AG09319 (cell line): ENCODE measurements around the gene APOBEC2.

ENCODE experiments used
- DNase-seq: peaks from one replicate; pipeline ENCODE4 v3.0.0-alpha.2; 2010; ENCODE audit warnings: low read depth; ENCODE audit errors: extremely low read depth
- TF ChIP-seq, protein P1 (sequence below): IDR thresholded peaks from 2 replicates; pipeline ENCODE4 v1.5.1; 2011; ENCODE audit warnings: low read depth, mild to moderate bottlenecking, inconsistent platforms, low read length, moderate library complexity

Gene APOBEC2

DNA sequence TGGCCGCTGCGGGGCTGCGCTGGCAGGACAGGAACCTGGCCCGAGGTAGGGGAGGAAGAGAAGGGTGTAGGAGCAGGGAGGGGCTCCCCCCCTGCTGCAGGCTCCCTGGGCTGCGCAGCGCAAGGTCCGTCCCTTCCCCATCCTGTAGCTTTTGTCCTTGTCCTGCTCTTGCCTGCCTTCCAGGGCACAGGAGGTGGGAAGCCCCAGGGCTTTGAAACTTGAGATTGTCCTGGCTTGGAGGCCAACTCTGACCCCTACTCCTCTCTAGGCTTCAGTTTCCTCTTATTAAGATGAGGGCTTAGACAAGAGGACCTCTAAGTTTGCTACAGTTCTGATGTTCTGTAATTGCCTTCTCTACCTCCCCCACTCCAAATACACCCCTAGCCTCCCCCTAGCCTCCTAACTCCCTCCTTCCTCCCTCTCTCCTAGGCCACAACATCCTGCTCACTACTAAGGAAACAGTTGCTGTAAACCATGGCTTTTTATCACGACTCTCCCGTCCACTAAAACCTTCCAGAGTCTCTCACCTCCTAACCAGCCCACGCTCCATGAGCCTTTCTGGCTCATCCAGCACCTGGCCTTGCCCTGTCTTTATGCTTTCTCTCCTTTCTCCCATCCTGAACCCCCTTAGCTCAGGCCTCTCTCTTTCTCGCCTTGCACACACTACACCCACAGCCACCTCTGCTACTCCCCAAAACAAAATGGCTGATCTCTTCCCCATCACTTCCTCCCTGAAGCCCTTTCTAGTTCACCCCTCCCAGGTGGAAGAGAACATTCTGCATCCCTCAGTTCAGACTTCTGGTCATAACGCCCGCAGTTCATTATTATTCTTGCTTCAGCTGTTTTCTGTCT, 24.2 kb upstream of the APOBEC2 start:
- TF ChIP-seq, protein P1, sequence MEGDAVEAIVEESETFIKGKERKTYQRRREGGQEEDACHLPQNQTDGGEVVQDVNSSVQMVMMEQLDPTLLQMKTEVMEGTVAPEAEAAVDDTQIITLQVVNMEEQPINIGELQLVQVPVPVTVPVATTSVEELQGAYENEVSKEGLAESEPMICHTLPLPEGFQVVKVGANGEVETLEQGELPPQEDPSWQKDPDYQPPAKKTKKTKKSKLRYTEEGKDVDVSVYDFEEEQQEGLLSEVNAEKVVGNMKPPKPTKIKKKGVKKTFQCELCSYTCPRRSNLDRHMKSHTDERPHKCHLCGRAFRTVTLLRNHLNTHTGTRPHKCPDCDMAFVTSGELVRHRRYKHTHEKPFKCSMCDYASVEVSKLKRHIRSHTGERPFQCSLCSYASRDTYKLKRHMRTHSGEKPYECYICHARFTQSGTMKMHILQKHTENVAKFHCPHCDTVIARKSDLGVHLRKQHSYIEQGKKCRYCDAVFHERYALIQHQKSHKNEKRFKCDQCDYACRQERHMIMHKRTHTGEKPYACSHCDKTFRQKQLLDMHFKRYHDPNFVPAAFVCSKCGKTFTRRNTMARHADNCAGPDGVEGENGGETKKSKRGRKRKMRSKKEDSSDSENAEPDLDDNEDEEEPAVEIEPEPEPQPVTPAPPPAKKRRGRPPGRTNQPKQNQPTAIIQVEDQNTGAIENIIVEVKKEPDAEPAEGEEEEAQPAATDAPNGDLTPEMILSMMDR, result no peak
- DNase-seq, result no peak

DNA sequence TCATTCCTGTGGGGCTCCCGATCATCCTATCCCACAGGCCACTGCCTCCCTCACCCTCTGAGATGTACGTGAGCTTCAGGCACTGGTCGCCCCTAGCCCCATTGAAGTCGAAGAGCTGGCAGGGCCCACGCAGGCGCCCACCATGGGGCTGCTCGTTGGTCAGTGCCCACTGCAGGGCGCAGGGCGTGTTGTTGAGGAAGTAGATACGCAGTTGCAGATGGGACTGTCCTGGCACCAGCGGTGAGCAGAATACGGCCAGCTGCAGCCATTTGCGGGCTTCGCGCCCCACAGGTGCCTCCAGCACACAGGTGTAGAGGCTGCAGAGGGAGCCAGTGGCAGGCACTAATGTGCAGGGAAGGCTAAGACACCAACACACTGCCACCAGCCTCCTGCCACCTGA, 20.2 kb upstream of the APOBEC2 start:
- TF ChIP-seq, protein P1, result no peak
- no peak for DNase-seq

DNA sequence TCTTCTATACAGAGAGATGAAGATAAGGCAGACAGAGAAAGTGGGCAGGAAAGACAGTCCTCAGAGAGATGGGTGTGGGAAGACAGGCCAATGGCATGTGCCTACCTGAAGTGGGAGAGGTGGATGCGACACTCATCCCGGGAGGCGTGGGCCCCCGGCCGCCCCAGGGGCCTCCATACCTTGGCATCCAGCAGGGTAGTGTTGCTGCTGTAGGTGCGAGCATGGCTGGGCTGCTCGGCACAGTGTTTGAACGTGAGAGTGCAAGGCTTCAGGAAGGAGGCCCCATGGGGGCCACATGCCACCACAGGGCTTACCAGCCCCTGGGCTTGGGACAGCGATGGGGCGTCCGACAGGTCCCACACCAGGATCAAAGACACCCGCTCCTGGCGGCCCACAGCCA, 19.2 kb upstream of the APOBEC2 start:
- no peak for DNase-seq
- TF ChIP-seq, protein P1, result no peak

DNA sequence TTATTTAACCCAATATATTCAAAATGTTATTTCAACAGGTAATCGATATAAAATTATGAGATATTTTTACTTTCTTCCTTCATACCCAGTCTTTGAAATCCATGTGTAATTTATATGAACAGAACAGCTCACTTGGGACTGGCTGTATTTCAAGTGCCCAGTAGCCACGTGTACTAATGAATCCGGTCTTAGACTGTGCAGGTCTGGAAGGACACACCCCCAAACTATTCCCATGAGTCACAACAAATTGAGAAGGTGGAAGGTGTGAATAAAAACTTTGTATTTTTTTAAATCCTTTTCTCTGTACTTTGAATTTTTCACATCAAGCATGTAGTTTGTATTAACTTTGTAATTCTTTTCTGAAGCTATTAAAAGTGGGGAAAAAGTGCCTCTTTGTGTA, 16.8 kb upstream of the APOBEC2 start:
- no peak for DNase-seq
- TF ChIP-seq, protein P1, result no peak

DNA sequence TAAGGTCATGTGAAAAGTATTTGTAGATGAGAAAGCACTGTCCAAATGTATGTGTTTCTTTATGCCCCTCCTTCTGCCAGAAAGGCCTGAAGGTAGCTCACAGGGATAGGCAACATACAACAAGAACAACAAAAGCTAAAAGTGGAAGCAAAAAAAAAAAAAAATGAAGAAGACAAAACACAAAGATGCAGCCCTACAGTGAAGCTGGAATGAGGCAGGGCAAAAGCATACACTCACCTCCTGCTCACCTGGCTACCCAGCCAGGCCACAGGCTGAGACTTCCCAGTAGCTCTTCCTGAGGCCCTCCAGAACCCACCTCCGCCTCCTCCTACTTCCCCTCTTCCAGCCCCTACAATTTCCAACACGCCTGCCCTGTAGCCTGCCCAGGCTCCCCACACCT, 16.4 kb upstream of the APOBEC2 start:
- no peak for DNase-seq
- TF ChIP-seq, protein P1, result no peak

DNA sequence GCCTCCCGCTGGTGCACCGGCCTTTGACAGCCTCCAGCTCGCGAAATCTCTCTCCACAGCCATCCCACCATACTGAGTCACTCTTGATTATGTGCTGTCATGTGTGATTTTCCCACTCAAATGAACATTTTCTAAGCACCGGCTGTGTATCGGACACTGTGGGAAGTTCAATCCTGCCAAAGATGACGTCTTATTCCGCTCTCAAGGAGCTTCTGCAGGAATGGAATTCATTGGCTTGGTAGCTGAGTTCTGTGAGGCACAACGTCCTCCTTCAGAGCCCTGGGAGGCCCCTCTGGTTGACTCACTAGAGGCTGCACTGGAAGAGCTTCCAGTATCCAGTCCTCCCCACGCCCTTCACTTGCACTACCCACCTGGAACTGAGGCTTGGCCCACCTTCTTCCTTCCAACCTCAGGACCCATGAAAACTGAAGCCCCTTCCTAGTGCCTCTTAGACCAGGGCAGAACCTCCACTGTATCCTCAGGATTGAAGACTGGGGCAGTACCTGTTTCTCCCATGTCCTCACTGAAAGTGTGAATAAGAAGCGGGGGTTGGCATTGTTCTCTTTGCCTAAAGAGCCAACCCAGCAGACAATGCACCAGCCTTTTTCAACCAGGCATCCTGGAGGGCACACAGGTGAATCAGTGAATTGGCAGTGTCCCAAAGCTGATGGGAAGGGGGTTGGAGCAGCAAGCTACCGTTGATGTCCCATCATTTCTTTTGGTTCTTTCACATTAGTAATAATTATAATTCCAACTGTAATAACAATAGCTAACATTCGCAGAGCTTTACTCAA, 15.7 kb upstream of the APOBEC2 start:
- no peak for DNase-seq
- TF ChIP-seq, protein P1, result no peak

DNA sequence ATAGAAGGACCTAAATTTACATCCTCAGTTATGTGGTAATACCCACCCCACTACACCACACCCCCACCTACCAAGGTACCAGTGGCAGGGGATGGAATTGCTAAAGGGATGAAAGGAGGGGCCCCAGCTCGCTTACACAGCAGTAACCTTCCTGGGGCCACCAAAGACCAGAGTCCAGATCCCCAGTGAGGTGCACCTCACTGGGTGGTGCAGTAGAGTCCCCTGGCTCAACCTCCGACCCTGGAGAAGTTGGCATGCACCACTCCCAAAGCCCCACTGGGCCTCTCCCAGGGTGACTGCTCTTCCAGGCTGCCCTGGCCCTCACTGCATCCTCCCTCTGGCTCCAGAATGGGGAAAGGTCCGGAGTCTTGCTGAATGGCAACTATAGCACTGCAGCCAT, 14.8 kb upstream of the APOBEC2 start:
- TF ChIP-seq, protein P1, result no peak
- no peak for DNase-seq
